Ishikawa (cell line): ENCODE results near the gene RTL5.

Source experiments
- CEBPB ChIP-seq: IDR thresholded peaks from 2 replicates; pipeline ENCODE4 v1.6.1; 2012
- CREB1 ChIP-seq: IDR thresholded peaks from 2 replicates; pipeline ENCODE4 v1.6.1; 2012; ENCODE audit warnings: low read depth
- EP300 ChIP-seq: IDR thresholded peaks from 2 replicates; pipeline ENCODE4 v1.6.1; 2012; ENCODE audit warnings: borderline replicate concordance
- FOXM1 ChIP-seq: IDR thresholded peaks from 2 replicates; pipeline ENCODE4 v1.6.1; 2012; ENCODE audit warnings: low read depth, borderline replicate concordance
- NFIC ChIP-seq: IDR thresholded peaks from 2 replicates; pipeline ENCODE4 v1.6.1; 2012
- RAD21 ChIP-seq: IDR thresholded peaks from 2 replicates; pipeline ENCODE4 v1.6.1; 2012; ENCODE audit warnings: low read depth
- TAF1 ChIP-seq: IDR thresholded peaks from 2 replicates; pipeline ENCODE4 v1.6.1; 2012; ENCODE audit warnings: low read depth, mild to moderate bottlenecking
- TCF12 ChIP-seq: IDR thresholded peaks from 2 replicates; pipeline ENCODE4 v1.6.1; 2012; ENCODE audit warnings: low read depth
- USF1 ChIP-seq: IDR thresholded peaks from 2 replicates; pipeline ENCODE4 v1.6.1; 2012
- YY1 ChIP-seq: IDR thresholded peaks from 2 replicates; pipeline ENCODE4 v1.6.1; 2012; ENCODE audit warnings: low read depth
- ZBTB7A ChIP-seq: IDR thresholded peaks from 2 replicates; pipeline ENCODE4 v1.6.1; 2012; ENCODE audit warnings: low read depth
- TF ChIP-seq, protein P1 (sequence below): IDR thresholded peaks from 2 replicates; pipeline ENCODE4 v1.6.1; 2012
- TF ChIP-seq, protein P2 (sequence below): IDR thresholded peaks from 2 replicates; pipeline ENCODE4 v1.6.1; 2012; ENCODE audit warnings: low read depth, mild to moderate bottlenecking

DNA sequence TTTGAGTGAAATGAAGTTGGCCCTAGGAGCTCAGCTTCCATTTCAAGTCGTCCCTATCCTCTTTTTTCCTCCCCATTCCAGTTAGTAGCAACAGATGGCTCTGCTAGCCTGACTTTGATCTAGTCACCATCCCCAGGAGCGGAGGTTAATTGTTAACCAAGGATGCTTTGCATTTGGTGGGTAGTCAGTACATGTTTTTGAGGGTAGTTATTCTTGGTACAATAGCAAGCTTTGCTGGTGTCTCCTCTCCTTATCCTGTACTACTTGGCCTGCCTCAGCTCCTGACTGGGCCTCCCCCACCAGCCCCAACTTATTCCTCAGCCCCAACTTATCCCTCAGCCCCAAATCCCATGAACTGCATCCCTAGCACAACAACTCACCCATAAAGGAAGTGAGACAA lies 14.8 kb upstream of the RTL5 start:
- TF ChIP-seq, protein P1, sequence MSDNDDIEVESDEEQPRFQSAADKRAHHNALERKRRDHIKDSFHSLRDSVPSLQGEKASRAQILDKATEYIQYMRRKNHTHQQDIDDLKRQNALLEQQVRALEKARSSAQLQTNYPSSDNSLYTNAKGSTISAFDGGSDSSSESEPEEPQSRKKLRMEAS, result no peak
- TF ChIP-seq EP300 (no peak), CEBPB (no peak), CREB1 (no peak), FOXM1 (no peak), RAD21 (no peak), TAF1 (no peak), NFIC (no peak), USF1 (no peak), TCF12 (no peak), ZBTB7A (no peak), YY1 (no peak)
- TF ChIP-seq, protein P2, sequence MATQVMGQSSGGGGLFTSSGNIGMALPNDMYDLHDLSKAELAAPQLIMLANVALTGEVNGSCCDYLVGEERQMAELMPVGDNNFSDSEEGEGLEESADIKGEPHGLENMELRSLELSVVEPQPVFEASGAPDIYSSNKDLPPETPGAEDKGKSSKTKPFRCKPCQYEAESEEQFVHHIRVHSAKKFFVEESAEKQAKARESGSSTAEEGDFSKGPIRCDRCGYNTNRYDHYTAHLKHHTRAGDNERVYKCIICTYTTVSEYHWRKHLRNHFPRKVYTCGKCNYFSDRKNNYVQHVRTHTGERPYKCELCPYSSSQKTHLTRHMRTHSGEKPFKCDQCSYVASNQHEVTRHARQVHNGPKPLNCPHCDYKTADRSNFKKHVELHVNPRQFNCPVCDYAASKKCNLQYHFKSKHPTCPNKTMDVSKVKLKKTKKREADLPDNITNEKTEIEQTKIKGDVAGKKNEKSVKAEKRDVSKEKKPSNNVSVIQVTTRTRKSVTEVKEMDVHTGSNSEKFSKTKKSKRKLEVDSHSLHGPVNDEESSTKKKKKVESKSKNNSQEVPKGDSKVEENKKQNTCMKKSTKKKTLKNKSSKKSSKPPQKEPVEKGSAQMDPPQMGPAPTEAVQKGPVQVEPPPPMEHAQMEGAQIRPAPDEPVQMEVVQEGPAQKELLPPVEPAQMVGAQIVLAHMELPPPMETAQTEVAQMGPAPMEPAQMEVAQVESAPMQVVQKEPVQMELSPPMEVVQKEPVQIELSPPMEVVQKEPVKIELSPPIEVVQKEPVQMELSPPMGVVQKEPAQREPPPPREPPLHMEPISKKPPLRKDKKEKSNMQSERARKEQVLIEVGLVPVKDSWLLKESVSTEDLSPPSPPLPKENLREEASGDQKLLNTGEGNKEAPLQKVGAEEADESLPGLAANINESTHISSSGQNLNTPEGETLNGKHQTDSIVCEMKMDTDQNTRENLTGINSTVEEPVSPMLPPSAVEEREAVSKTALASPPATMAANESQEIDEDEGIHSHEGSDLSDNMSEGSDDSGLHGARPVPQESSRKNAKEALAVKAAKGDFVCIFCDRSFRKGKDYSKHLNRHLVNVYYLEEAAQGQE, result no peak
